Mammary epithelial cell (primary cell): ENCODE measurements around the gene ACVR1.

Experiments
- CTCF ChIP-seq, 2 donors: IDR thresholded peaks in 1 of 2; conservative IDR thresholded peaks in 1 of 2; 2 replicates each; pipeline ENCODE4 v1.5.1; 2011 to 2012; ENCODE audit warnings: inconsistent platforms in 2 of 2, low read length in 2 of 2, mild to moderate bottlenecking in 2 of 2, control low read depth in 1 of 2, low read depth in 1 of 2; ENCODE audit not compliant: insufficient read depth in 1 of 2; ENCODE audit errors: extremely low read depth in 1 of 2
- EZH2 ChIP-seq: IDR thresholded peaks from 2 replicates; pipeline ENCODE4 v1.6.1; 2012; ENCODE audit warnings: low read length, inconsistent platforms, borderline replicate concordance

- TF ChIP-seq CTCF (conservative IDR thresholded peaks at IDR 0.05 in 1 of 2, IDR thresholded peaks at IDR 0.05 in 1 of 2; ENCODE audit: extremely low read depth in 1 of 2, insufficient read depth in 1 of 2, low read depth in 1 of 2, low read length in 2 of 2), result no peak
- no peak for TF ChIP-seq EZH2
Measured at GRCh38 chr2:157835425-157835824, 40.7 kb downstream of the ACVR1 start.
